Peyer's patch (tissue), 4 donors: ENCODE data around the gene FGF21. TPM values are rescaled to one million over a fixed set of nuclear protein-coding genes. Genes with fewer than 3 reads are reported as not detected.

Source experiments
- DNase-seq, 3 donors: peaks; one replicate each; pipeline ENCODE4 v3.0.0-alpha.2; 2017 to 2019
- H3K27ac ChIP-seq, 4 donors: fragments of 200-600 bp; sonication (generic); one replicate each; pipeline ENCODE4 v1.5.1; 2016 to 2019
- H3K27me3 ChIP-seq, 2 donors: fragments of 200-600 bp; sonication (generic); one replicate each; pipeline ENCODE4 v1.5.1; 2019
- H3K36me3 ChIP-seq, 3 donors: fragments of 200-600 bp; sonication (generic); one replicate each; pipeline ENCODE4 v1.5.1; 2016 to 2019
- H3K4me1 ChIP-seq, 4 donors: fragments of 200-600 bp; sonication (generic); one replicate each; pipeline ENCODE4 v1.5.1; 2016 to 2019
- H3K4me3 ChIP-seq, 4 donors: fragments of 200-600 bp; sonication (generic); 1 replicate in 3 of 4; 2 replicates in 1 of 4; pipeline ENCODE4 v1.5.1; 2016 to 2019; ENCODE audit warnings: mild to moderate bottlenecking in 1 of 4
- H3K9me3 ChIP-seq, 4 donors: fragments of 200-600 bp; sonication (generic); one replicate each; pipeline ENCODE4 v1.5.1; 2016 to 2019; ENCODE audit warnings: mild to moderate bottlenecking in 1 of 4
- POLR2A ChIP-seq, 2 donors: fragments of 450-650 bp; IDR thresholded peaks; one replicate each; pipeline ENCODE4 v1.5.1; 2017; ENCODE audit warnings: antibody characterized with exemption in 2 of 2, mild to moderate bottlenecking in 2 of 2, moderate library complexity in 2 of 2
- total RNA-seq, 4 donors: library from RNA; depleted of rRNA; stranded (reverse); fragments of >200 nt; gene quantifications; one replicate each; pipeline ENCODE4 v1.1.0, GENCODE V29; 2016
- TF ChIP-seq, protein P1 (sequence below), 6 experiments: fragments of 450-650 bp in 4 of 6; fragments of 200-600 bp in 2 of 6; sonication (generic) in 1 of 6; IDR thresholded peaks; one replicate each; pipeline ENCODE4 v1.5.1; 2017 to 2019; ENCODE audit warnings: antibody characterized with exemption in 6 of 6, mild to moderate bottlenecking in 3 of 6, moderate library complexity in 1 of 6

The FGF21 gene
- total RNA-seq, 4 donors from 2014 or later, result not detected

- no peak overlapping the region for H3K4me3 ChIP-seq
- H3K36me3 ChIP-seq, result no peaks in the 10 kb centered on the region
- no peak for TF ChIP-seq POLR2A (IDR thresholded peaks at IDR 0.05)
- TF ChIP-seq, protein P1, sequence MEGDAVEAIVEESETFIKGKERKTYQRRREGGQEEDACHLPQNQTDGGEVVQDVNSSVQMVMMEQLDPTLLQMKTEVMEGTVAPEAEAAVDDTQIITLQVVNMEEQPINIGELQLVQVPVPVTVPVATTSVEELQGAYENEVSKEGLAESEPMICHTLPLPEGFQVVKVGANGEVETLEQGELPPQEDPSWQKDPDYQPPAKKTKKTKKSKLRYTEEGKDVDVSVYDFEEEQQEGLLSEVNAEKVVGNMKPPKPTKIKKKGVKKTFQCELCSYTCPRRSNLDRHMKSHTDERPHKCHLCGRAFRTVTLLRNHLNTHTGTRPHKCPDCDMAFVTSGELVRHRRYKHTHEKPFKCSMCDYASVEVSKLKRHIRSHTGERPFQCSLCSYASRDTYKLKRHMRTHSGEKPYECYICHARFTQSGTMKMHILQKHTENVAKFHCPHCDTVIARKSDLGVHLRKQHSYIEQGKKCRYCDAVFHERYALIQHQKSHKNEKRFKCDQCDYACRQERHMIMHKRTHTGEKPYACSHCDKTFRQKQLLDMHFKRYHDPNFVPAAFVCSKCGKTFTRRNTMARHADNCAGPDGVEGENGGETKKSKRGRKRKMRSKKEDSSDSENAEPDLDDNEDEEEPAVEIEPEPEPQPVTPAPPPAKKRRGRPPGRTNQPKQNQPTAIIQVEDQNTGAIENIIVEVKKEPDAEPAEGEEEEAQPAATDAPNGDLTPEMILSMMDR (IDR thresholded peaks at IDR 0.05), result no peak
- H3K27me3 ChIP-seq, result no peaks in the 10 kb centered on the region
- H3K9me3 ChIP-seq, result no peaks in the 10 kb centered on the region
- DNase-seq, result peak in 1 of 3 donors; percentile 54
- H3K4me1 ChIP-seq, result peaks cover 0 to 14% (median 2%) of the 10 kb centered on the region in 4 donors
- H3K27ac ChIP-seq, result peak overlapping the region; percentile 63 to 87 (median 71)
Measured at GRCh38 chr19:48795685-48796070, 40.4 kb downstream of the FGF21 start.

DNA sequence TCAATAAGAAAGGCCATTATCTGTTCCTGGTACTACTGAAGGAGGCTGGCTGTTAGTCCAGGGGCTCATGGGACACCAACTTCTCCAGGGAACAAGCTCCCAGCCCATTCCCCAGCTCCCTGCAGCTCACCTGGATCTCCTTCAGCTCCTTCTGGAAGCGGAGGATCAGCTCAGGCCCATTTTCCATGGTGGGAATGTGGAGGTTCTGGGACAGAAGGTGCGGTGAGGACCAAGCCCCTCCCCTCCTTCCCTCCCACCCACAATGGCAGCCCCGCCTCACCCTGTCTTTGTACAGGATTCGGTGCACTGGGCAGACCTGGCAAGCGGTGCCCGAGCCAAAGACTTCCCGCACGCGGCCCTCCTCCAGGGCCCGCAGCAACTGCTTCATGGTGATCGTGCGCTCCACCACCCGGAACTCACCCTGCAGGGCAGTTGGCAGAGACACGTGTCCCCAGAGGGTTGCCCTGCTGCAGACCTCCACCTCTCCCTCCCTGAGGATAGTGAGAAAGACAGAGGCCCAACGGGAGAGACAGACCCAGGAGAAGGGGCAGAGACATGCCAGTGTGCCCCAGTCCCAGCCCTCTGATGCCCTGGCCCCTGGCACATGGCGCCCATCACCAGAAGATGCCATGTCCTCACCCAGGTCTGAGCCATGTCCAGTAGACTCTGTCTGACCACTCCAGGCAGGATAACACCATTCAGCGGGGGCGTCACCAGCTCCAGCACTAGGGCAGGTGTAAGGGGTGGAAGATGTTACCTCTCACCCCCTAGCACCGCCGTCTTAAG, 41.2 kb downstream of the FGF21 start:
- Histone ChIP-seq H3K27me3 (no peaks in the 10 kb centered on the region), H3K4me3 (no peak overlapping the region), H3K4me1 (peaks cover 0 to 14% (median 2%) of the 10 kb centered on the region in 4 donors), H3K27ac (peak overlapping the region; percentile 63 to 87 (median 71)), H3K36me3 (no peaks in the 10 kb centered on the region), H3K9me3 (no peaks in the 10 kb centered on the region)
- no peak for TF ChIP-seq POLR2A (IDR thresholded peaks at IDR 0.05)
- TF ChIP-seq, protein P1 (IDR thresholded peaks at IDR 0.05), result no peak
- DNase-seq, result no peak

- Histone ChIP-seq H3K4me1 (peaks cover 0 to 14% (median 2%) of the 10 kb centered on the region in 4 donors), H3K27me3 (no peaks in the 10 kb centered on the region), H3K36me3 (no peaks in the 10 kb centered on the region), H3K9me3 (no peaks in the 10 kb centered on the region), H3K27ac (no peak overlapping the region), H3K4me3 (no peak overlapping the region)
- DNase-seq, result no peak
- TF ChIP-seq, protein P1 (IDR thresholded peaks at IDR 0.05), result no peak
- TF ChIP-seq POLR2A (IDR thresholded peaks at IDR 0.05), result no peak
Measured at GRCh38 chr19:48797103-48797502, 41.8 kb downstream of the FGF21 start.

- peaks cover 0 to 14% (median 2%) of the 10 kb centered on the region in 4 donors for H3K4me1 ChIP-seq
- no peaks in the 10 kb centered on the region for H3K9me3 ChIP-seq
- no peak for TF ChIP-seq POLR2A (IDR thresholded peaks at IDR 0.05)
- TF ChIP-seq, protein P1 (IDR thresholded peaks at IDR 0.05), result no peak
- no peak overlapping the region for H3K4me3 ChIP-seq
- H3K27me3 ChIP-seq, result no peaks in the 10 kb centered on the region
- no peak overlapping the region for H3K27ac ChIP-seq
- DNase-seq, result no peak
- no peaks in the 10 kb centered on the region for H3K36me3 ChIP-seq
Measured at GRCh38 chr19:48798937-48799336, 43.6 kb downstream of the FGF21 start.

GRCh38 chr19:48799358-48800300, 44.3 kb downstream of the FGF21 start:
- Histone ChIP-seq H3K27ac (no peak overlapping the region), H3K36me3 (no peaks in the 10 kb centered on the region), H3K4me1 (peaks cover 0 to 12% (median 2%) of the 10 kb centered on the region in 4 donors), H3K27me3 (no peaks in the 10 kb centered on the region), H3K4me3 (no peak overlapping the region), H3K9me3 (no peaks in the 10 kb centered on the region)
- no peak for DNase-seq
- TF ChIP-seq, protein P1 (IDR thresholded peaks at IDR 0.05), result no peak
- no peak for TF ChIP-seq POLR2A (IDR thresholded peaks at IDR 0.05)
